GM23248 (cell line): ENCODE results near the gene CDC20. TPM values are rescaled to one million over a fixed set of nuclear protein-coding genes. Genes with fewer than 3 reads are reported as not detected.
A peak's percentile ranks its signal among the peaks of the same experiment; 100 is the strongest.

Source experiments
- DNase-seq: peaks from one replicate; pipeline ENCODE4 v3.0.0-alpha.2; 2015
- H2AFZ ChIP-seq: fragments of 200-600 bp; sonication (generic); 2 replicates; pipeline ENCODE4 v1.6.1; 2016; ENCODE audit warnings: antibody characterized with exemption
- H3F3A ChIP-seq: fragments of 200-600 bp; sonication (generic); 2 replicates; pipeline ENCODE4 v1.6.1; 2016; ENCODE audit warnings: mild to moderate bottlenecking, antibody characterized with exemption, mixed run types; ENCODE audit not compliant: insufficient read depth
- H3K27ac ChIP-seq: fragments of 200-600 bp; sonication (generic); 2 replicates; pipeline ENCODE4 v1.5.1; 2016; ENCODE audit warnings: mild to moderate bottlenecking
- H3K27me3 ChIP-seq: fragments of 200-600 bp; sonication (generic); replicated peaks from 2 replicates; pipeline ENCODE4 v1.6.1; 2016; ENCODE audit warnings: mild to moderate bottlenecking; ENCODE audit not compliant: insufficient read depth
- H3K36me3 ChIP-seq: fragments of 200-600 bp; sonication (generic); 2 replicates; pipeline ENCODE4 v1.6.1; 2016; ENCODE audit warnings: low read depth, mild to moderate bottlenecking
- H3K4me1 ChIP-seq: fragments of 200-600 bp; sonication (generic); 2 replicates; pipeline ENCODE4 v1.6.1; 2016; ENCODE audit warnings: mild to moderate bottlenecking; ENCODE audit not compliant: insufficient read depth
- H3K4me2 ChIP-seq: fragments of 200-600 bp; sonication (generic); one replicate; pipeline ENCODE4 v1.6.1; 2016; ENCODE audit warnings: mild to moderate bottlenecking; ENCODE audit not compliant: unreplicated experiment
- H3K4me3 ChIP-seq: fragments of 200-600 bp; sonication (generic); 2 replicates; pipeline ENCODE4 v1.5.1; 2016; ENCODE audit warnings: mild to moderate bottlenecking
- H3K79me2 ChIP-seq: fragments of 200-600 bp; sonication (generic); 2 replicates; pipeline ENCODE4 v1.6.1; 2016; ENCODE audit warnings: mild to moderate bottlenecking; ENCODE audit not compliant: insufficient read depth
- H3K9ac ChIP-seq: fragments of 200-600 bp; sonication (generic); 2 replicates; pipeline ENCODE4 v1.6.1; 2016; ENCODE audit warnings: mild to moderate bottlenecking
- H3K9me2 ChIP-seq: fragments of 200-600 bp; sonication (generic); 2 replicates; pipeline ENCODE4 v1.6.1; 2016; ENCODE audit warnings: mixed run types, mild to moderate bottlenecking, moderate library complexity; ENCODE audit not compliant: insufficient read depth
- H3K9me3 ChIP-seq: fragments of 200-600 bp; sonication (generic); one replicate; pipeline ENCODE4 v1.6.1; 2017; ENCODE audit warnings: low read depth
- H4K20me1 ChIP-seq: fragments of 200-600 bp; sonication (generic); 2 replicates; pipeline ENCODE4 v1.6.0; 2016; ENCODE audit not compliant: insufficient read depth
- EZH2 ChIP-seq: fragments of 200-600 bp; sonication (generic); IDR thresholded peaks from 2 replicates; pipeline ENCODE4 v1.6.1; 2018; ENCODE audit warnings: antibody characterized with exemption, mild to moderate bottlenecking; ENCODE audit not compliant: insufficient read depth, poor library complexity, severe bottlenecking
- EZH2phosphoT487 ChIP-seq: fragments of 200-600 bp; sonication (generic); IDR thresholded peaks from 2 replicates; pipeline ENCODE4 v1.6.1; 2018; ENCODE audit warnings: antibody characterized with exemption, moderate library complexity, mild to moderate bottlenecking, low read depth; ENCODE audit not compliant: insufficient read depth
- whole genome bisulfite sequencing, 2 experiments: methylation state at CpG; one replicate each; pipeline ENCODE4 v1.1.6; 2015 to 2017; ENCODE audit warnings: low lambda C conversion rate in 2 of 2, low coverage in 1 of 2; ENCODE audit errors: missing lambda C conversion rate in 2 of 2; 5-methylcytosine and 5-hydroxymethylcytosine counted together
- in situ Hi-C: fragments of 300-500 bp; cut with MboI; formaldehyde crosslinking; loops from 2 replicates; pipeline ENCODE4 v1.15.0; 2020
- polyA plus RNA-seq: library from polyadenylated mRNA; unstranded; fragments of >200 nt; fragmentation: Nextera tagmentation; extraction: Ambion mirVana; gene quantifications from 2 replicates; pipeline ENCODE4 v1.2.1, GENCODE V29; 2016
- total RNA-seq: library from RNA; depleted of rRNA; stranded (reverse); fragments of >200 nt; shearing (Covaris generic); gene quantifications from 2 replicates; pipeline ENCODE4 v1.2.3, GENCODE V29; 2014

CDC20 gene
- total and polyA plus RNA-seq, 2 experiments from 2014 or later = 48.9 to 50.9 TPM

DNA sequence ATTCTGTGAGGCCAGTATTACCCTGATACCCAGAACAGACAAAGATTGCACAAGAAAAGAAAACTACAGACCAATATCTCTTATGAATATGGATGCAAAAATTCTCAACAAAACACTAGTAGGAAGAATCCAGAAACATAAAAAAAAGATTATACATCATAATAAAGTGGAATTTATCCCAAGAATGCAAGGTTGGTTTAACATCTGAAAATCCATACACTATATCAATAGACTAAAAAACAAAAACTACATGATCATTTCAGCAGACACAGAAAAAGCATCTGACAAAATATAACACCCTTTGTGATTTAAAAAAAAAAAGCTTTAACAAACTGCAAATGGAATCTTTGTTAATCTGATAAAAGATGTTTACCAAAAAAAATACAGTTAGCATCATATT, 33.4 kb upstream of the CDC20 start:
- in situ Hi-C loops = no loop called here
- H3K4me1 ChIP-seq = peaks cover 9% of the 10 kb centered on the region
- no peaks in the 10 kb centered on the region for H3K9me3 ChIP-seq
- H3K27ac ChIP-seq = no peak overlapping the region
- H3F3A ChIP-seq = 0 out of 2 replicates have a peak, but pooled peaks cover under 1% of the 10 kb centered on the region
- H3K9me2 ChIP-seq = no peaks in the 10 kb centered on the region
- H3K4me3 ChIP-seq = no peak overlapping the region
- no peaks in the 10 kb centered on the region for H3K27me3 ChIP-seq
- no peak overlapping the region for H2AFZ ChIP-seq
- DNase-seq = no peak
- no peak overlapping the region for H3K4me2 ChIP-seq
- no peak overlapping the region for H3K9ac ChIP-seq
- no peaks in the 10 kb centered on the region for H4K20me1 ChIP-seq
- no peaks in the 10 kb centered on the region for H3K36me3 ChIP-seq
- no peaks in the 10 kb centered on the region for H3K79me2 ChIP-seq
- no peak for TF ChIP-seq EZH2phosphoT487
- no peak for TF ChIP-seq EZH2

DNA sequence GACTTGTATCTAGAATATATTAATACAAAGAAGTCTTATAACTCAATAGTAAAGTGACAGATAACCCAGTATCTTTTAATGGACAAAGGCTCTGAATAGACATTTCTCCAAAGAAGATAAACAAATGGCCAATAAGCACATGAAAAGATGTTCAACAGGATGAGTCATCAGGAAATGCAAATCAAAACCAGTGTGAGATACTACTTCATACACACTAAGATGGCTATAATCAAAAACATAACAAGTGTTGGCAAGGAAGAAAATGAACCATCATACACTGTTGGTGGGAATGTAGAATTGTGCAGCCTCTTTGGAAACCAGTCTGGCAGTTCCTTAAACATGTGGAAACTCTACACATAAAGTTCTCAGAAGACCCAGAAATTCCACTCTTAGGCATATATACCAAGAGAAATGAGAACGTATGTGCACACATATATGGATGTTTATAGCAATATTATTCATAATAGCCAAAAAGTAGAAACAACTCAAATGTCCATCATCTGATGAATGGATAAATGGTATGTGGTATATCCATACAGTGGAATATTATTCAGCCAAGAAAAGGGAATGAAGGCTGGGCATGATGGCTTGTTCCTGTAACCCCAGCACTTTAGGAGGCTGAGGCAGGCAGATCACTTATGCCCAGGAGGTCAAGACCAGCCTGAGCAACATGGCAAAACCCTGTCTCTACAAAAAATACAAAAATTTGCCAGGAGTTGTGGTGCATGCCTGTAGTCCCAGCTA, 31.1 kb upstream of the CDC20 start:
- Histone ChIP-seq H3F3A (peaks cover 4% of the 10 kb centered on the region; the same call in 1 of the 2 replicates), H3K4me3 (no peak overlapping the region), H3K9ac (no peak overlapping the region), H3K36me3 (no peaks in the 10 kb centered on the region), H4K20me1 (no peaks in the 10 kb centered on the region), H3K27ac (no peak overlapping the region), H3K4me1 (peaks cover 15% of the 10 kb centered on the region), H3K79me2 (no peaks in the 10 kb centered on the region), H3K4me2 (no peak overlapping the region), H3K9me2 (no peaks in the 10 kb centered on the region), H2AFZ (no peak overlapping the region), H3K27me3 (no peaks in the 10 kb centered on the region), H3K9me3 (no peaks in the 10 kb centered on the region)
- in situ Hi-C loops = no loop called here
- peak; percentile 38 for DNase-seq
- WGBS, 2 experiments = 52 to 58% methylated on average over 1 of the region's 1 CpG
- TF ChIP-seq EZH2phosphoT487 (no peak), EZH2 (no peak)

DNA sequence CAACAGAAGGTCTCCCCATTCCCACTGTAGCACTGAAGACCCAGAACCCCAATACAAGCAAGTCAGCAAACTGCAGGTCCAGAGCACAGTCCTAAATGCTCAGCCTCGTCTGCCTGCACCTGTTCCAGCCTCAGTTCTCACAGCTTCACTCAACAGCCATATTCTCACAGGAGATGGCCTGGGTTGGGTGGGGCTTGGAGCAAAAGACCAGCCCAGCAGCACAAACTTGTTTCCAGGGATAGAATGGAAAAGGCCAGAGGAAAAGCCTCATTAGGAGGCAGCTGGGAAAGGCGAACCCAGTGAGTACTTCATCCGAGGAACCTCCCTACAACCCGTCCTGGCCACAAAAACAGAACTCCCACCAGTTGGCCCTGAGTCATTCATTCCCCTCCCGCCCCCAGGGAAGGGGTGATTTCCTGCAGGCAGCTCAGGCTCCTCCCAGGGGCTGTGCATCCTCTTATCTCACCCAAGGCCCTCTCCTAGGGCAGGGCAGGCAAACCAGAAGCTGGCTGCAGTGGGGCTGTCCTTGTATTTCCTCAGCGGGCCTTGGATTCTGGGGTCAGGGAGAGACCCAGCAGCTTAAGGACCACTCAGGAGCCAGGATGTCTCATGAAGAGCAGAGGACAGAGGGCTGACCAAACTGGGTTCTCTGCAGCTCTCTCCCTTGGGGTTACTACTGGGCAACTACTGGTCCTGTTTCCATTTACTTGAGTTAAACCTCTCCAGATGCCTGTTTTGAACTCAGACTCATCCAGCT, 28.6 kb upstream of the CDC20 start:
- 18 to 23% methylated on average over 6 of the region's 6 CpGs for WGBS, 2 experiments
- TF ChIP-seq EZH2 (no peak), EZH2phosphoT487 (no peak)
- H3K4me1 ChIP-seq = peaks cover 15% of the 10 kb centered on the region
- in situ Hi-C loops = no loop called here
- peaks cover 4% of the 10 kb centered on the region; the same call in 1 of the 2 replicates for H3F3A ChIP-seq
- H2AFZ ChIP-seq = peak overlapping the region; percentile 75
- no peaks in the 10 kb centered on the region for H3K9me3 ChIP-seq
- H4K20me1 ChIP-seq = no peaks in the 10 kb centered on the region
- H3K9me2 ChIP-seq = no peaks in the 10 kb centered on the region
- H3K36me3 ChIP-seq = no peaks in the 10 kb centered on the region
- peak; percentile 86 for DNase-seq
- H3K27ac ChIP-seq = peak overlapping the region; percentile 10; the same call in 1 of the 2 replicates
- H3K4me3 ChIP-seq = no peak overlapping the region
- no peak overlapping the region for H3K9ac ChIP-seq
- no peaks in the 10 kb centered on the region for H3K27me3 ChIP-seq
- no peaks in the 10 kb centered on the region for H3K79me2 ChIP-seq
- peak overlapping the region; percentile 31 for H3K4me2 ChIP-seq

DNA sequence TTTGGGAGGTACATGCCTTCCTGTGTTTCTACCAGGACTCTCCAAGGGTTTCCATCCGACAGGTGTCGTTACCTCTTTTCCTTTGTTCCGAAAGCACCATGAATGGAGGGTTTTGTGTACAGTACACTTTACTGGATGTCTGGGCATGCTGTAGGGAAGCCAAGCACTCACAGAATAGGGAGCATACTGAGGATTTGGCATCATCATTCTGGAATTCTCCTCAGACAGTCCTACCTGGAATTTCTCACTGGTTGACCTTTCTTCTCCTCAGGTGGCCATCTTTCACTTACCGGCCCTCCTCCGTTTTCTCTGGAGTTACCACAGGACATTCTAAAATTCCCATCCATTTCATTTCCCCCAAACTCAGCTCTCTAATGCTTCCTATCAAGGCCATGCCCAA, 27.1 kb upstream of the CDC20 start:
- in situ Hi-C loops = no loop called here

More for the DNA sequence above, 27.1 kb upstream of the CDC20 start:
- Histone ChIP-seq H3K9me2 (no peaks in the 10 kb centered on the region), H3K9me3 (no peaks in the 10 kb centered on the region), H2AFZ (no peak overlapping the region), H3K9ac (no peak overlapping the region), H3K27ac (no peak overlapping the region), H3K79me2 (no peaks in the 10 kb centered on the region), H3K36me3 (no peaks in the 10 kb centered on the region), H4K20me1 (no peaks in the 10 kb centered on the region), H3K4me1 (peaks cover 15% of the 10 kb centered on the region), H3K4me2 (no peak overlapping the region), H3F3A (peaks cover 4% of the 10 kb centered on the region; the same call in 1 of the 2 replicates), H3K4me3 (no peak overlapping the region), H3K27me3 (no peaks in the 10 kb centered on the region)
- DNase-seq = no peak
- 98% methylated on average over 5 of the region's 5 CpGs for WGBS, 2 experiments
- TF ChIP-seq EZH2phosphoT487 = no peak
- no peak for TF ChIP-seq EZH2
